ENCODE results near the gene STT3A. TPM values are rescaled to one million over a fixed set of nuclear protein-coding genes. Genes with fewer than 3 reads are reported as not detected.
A peak's percentile ranks its signal among the peaks of the same experiment; 100 is the strongest.

STT3A gene
- total RNA-seq, 1 experiment from 2014 or later: 176 TPM

GRCh38 chr11:125662689-125663088, 70.0 kb downstream of the STT3A start:
- no peak for DNase-seq (ENCODE audit: low spot score)

- DNase-seq (ENCODE audit: low spot score): no peak
Measured at GRCh38 chr11:125663910-125664309, 71.3 kb downstream of the STT3A start.

GRCh38 chr11:125667151-125667550, 74.5 kb downstream of the STT3A start:
- DNase-seq (ENCODE audit: low spot score): no peak

GRCh38 chr11:125670172-125670571, 77.5 kb downstream of the STT3A start:
- no peak for DNase-seq (ENCODE audit: low spot score)

GRCh38 chr11:125671561-125671960, 78.9 kb downstream of the STT3A start:
- DNase-seq (ENCODE audit: low spot score): no peak

Small RNA genes lying within 50 kb of the gene (small RNA-seq; reads per million reads assigned to genes)
- gene RNU2-35P (12.5 reads per million, percentile 89 among the genes with 10 or more reads in this experiment), gene RNU6-1156P (not detected)

Other genes with a start within 250 kb of the STT3A start
- not detected in 2 replicates for gene FEZ1, start 96.6 kb upstream of the STT3A start, total RNA-seq (2014; rRNA removed; shearing (Covaris generic))
- gene EI24, start 23.4 kb upstream of the STT3A start, total RNA-seq (2014; rRNA removed; shearing (Covaris generic)): 122 and 125 TPM in 2 replicates
- gene CHEK1, start 32.3 kb downstream of the STT3A start, total RNA-seq (2014; rRNA removed; shearing (Covaris generic)): 42.1 and 45.2 TPM in 2 replicates
- gene ACRV1, start 88.0 kb downstream of the STT3A start, total RNA-seq (2014; rRNA removed; shearing (Covaris generic)): not detected in 2 replicates
- gene PATE1, start 153.4 kb downstream of the STT3A start, total RNA-seq (2014; rRNA removed; shearing (Covaris generic)): not detected in 2 replicates
- gene PATE2, start 186.0 kb downstream of the STT3A start, total RNA-seq (2014; rRNA removed; shearing (Covaris generic)): not detected in 2 replicates
- not detected in 2 replicates for gene PATE3, start 195.3 kb downstream of the STT3A start, total RNA-seq (2014; rRNA removed; shearing (Covaris generic))
- not detected in 2 replicates for gene PATE4, start 240.5 kb downstream of the STT3A start, total RNA-seq (2014; rRNA removed; shearing (Covaris generic))

Data from HT-29 (cell line).